Measurements from ENCODE around the gene BBS9.

- no peak for TF ChIP-seq CTCF (conservative IDR thresholded peaks at IDR 0.05; ENCODE audit: low read depth, low read length)
- TF ChIP-seq EZH2 (IDR thresholded peaks at IDR 0.05; ENCODE audit: low read length, unreplicated experiment), result no peak
- no peak for TF ChIP-seq EZH2phosphoT487 (IDR thresholded peaks at IDR 0.05; ENCODE audit: borderline replicate concordance, low read length)
Observed at GRCh38 chr7:33079763-33080690, 49.3 kb upstream of the BBS9 start.
